Suppressor macrophage (primary cell): ENCODE data around the gene DOCK7.

Experiments used
- DNase-seq, 4 experiments: peaks; one replicate each; pipeline ENCODE4 v3.0.0-alpha.2; 2020 to 2022

DOCK7 gene

GRCh38 chr1:62439652-62440371 is 248.4 kb downstream of the DOCK7 start:
- no peak for DNase-seq

GRCh38 chr1:62438163-62438562 is 250.0 kb downstream of the DOCK7 start:
- DNase-seq, result peak in 3 of 4 experiments; percentile 5 to 20 (median 16)

GRCh38 chr1:62437273-62437940 is 250.8 kb downstream of the DOCK7 start:
- peak in 3 of 4 experiments; percentile 33 to 49 (median 40) for DNase-seq

- DNase-seq, result peak; percentile 98 to 99 (median 99)
These were observed 251.5 kb downstream of the DOCK7 start, which contains the start of gene USP1 for GRCh38 chr1:62436466-62437272. USP1 (plus strand) TSS chr1:62437049; CDS start chr1:62439868, 2,819 bp downstream.

GRCh38 chr1:62436039-62436465 is 252.1 kb downstream of the DOCK7 start:
- peak in 3 of 4 experiments; percentile 99 for DNase-seq

- peak in 1 of 4 experiments; percentile 81 for DNase-seq
These were observed 252.8 kb downstream of the DOCK7 start for GRCh38 chr1:62435231-62436038.

- no peak for DNase-seq
These were observed 253.6 kb downstream of the DOCK7 start for GRCh38 chr1:62434618-62435001.

GRCh38 chr1:62433861-62434617 is 254.1 kb downstream of the DOCK7 start:
- DNase-seq, result no peak

GRCh38 chr1:62429581-62429980 is 258.6 kb downstream of the DOCK7 start:
- no peak for DNase-seq

GRCh38 chr1:62428351-62428750 is 259.8 kb downstream of the DOCK7 start:
- DNase-seq, result no peak

GRCh38 chr1:62426794-62427193 is 261.4 kb downstream of the DOCK7 start:
- DNase-seq, result no peak

GRCh38 chr1:62426237-62426636 is 261.9 kb downstream of the DOCK7 start:
- peak; percentile 19 to 54 (median 49) for DNase-seq

GRCh38 chr1:62425041-62425440 is 263.1 kb downstream of the DOCK7 start:
- peak in 2 of 4 experiments; percentile 11 to 18 for DNase-seq

- peak; percentile 14 to 47 (median 26) for DNase-seq
These were observed 263.8 kb downstream of the DOCK7 start for GRCh38 chr1:62424411-62424810.

- DNase-seq, result peak in 3 of 4 experiments; percentile 27 to 55 (median 53)
These were observed 264.5 kb downstream of the DOCK7 start for GRCh38 chr1:62423580-62424242.

- no peak for DNase-seq
These were observed 268.0 kb downstream of the DOCK7 start for GRCh38 chr1:62420214-62420613.

GRCh38 chr1:62417351-62417999 is 270.7 kb downstream of the DOCK7 start:
- DNase-seq, result no peak

- no peak for DNase-seq
These were observed 272.5 kb downstream of the DOCK7 start for GRCh38 chr1:62415687-62416086.

GRCh38 chr1:62407398-62408009 is 280.7 kb downstream of the DOCK7 start:
- peak; percentile 49 to 85 (median 74) for DNase-seq

GRCh38 chr1:62406576-62406975 is 281.6 kb downstream of the DOCK7 start:
- no peak for DNase-seq
